ENCODE measurements around the gene CHDH.
A peak's percentile ranks its signal among the peaks of the same experiment; 100 is the strongest.

Gene CHDH

DNA sequence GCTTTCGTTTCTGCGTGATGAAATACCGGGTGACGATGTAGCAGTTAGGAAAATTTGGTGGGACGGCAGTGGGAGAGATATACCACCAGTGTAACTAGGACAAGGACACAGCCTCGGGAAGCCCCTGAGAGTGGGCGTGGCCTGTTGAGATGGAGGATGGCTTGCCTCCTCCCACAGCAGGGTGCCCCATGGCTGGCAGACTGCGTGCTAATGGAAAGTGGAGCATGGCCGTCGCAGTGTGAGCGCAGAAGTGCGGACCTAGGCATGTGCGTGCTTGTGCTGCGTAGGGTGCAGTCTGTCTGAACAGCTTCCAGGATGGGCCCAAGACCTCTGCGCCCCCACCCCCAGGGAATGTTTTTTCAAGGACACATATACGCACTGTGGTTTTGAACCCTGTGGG, 56.8 kb downstream of the CHDH start:
- DNase-seq (ENCODE audit: low spot score), result no peak

DNA sequence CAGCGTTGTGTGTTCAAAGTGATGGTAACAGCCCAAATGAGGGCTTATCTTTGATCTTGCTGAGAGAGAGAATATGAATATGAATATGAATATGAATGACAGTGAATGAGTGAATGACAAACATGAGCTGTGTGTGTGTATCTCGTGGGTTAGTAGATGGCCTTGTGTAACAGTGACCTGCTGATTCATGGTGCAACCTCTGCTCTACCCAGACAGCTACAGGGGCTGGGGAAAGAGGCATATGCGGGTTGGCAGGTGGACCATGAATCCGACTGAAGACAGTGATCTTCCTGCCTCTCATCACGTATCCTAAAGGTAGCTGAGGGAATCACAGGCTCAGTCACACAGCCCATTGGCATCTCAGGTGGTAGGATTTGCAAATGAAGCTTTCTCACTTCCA, 58.2 kb downstream of the CHDH start:
- no peak for DNase-seq (ENCODE audit: low spot score)

DNA sequence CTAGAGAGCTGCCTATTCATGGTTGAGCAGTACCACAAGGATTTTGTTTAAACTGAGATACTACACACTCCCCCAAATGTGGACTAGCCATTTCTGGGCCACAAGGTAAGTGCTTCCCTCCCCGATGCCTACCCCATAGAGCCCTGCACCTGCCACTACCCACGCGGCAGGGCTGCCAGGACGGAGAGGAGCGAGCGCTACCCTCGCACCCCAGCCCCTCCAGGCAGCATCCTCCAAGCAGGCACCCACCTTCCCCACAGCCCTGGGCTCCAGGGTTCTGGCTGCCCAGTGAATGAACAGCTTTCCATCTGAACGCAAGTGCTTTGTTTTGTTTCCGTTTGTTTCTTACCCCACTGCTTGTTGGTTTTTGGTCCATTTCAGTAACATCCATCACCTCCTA, 59.2 kb downstream of the CHDH start:
- no peak for DNase-seq (ENCODE audit: low spot score)

DNA sequence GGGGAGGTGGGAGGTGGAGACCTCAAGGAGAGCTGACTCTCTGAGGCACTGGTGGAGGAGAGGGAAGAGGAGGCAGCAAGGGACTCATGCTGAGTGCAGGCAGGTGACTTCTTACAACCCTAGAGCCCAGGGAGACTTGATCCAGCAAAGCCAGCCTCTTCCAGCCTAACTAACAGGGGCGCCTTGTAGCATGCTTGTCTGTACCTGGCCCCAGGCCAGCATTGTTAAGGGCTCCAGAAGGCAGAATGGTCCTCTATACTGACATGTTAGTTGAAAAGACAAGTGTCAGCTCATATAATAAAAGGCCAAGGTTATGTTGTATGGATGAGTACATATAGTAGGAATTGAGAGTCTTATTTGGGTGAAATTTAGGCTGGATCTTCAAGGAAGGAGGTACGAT, 65.4 kb downstream of the CHDH start:
- DNase-seq (ENCODE audit: low spot score), result no peak

DNA sequence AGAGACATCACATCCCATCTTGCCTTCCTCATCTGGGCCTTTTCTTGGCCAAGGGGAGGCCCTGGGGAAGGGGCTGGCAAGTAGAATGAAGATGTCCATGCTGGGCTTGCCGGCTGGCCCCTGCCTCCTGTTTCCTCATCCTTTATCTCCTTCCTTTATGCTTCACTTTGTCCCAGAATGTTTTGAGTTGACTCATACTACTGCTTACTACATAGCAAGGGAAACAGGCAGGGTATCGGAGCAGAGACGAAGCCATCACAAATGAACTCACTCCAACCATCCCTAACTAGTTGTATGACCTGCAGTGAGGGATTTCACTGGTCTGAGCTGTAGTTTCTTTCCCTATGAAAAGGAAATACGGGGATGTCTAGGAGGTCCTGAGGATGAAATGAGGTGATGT, 66.0 kb downstream of the CHDH start:
- DNase-seq (ENCODE audit: low spot score), result no peak

DNA sequence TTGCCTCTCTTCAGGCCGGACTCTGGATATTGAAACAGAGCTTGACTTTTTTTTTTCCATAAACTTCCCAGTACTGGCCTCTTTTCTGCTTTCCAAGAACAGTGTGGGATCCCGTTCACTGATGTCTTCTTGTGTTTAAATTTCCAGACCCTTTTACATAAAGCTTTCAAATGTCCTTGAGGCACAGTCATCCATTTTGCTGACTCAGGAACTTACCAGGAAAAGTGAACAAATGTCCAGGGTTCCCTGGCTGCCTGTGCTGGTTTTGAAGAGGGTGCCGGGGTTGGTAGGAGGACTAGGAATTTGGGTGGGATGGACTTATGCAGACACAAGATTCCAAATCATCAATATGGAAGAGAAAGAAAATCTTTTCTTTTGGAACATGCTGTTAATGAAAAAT, 68.1 kb downstream of the CHDH start:
- no peak for DNase-seq (ENCODE audit: low spot score)

DNA sequence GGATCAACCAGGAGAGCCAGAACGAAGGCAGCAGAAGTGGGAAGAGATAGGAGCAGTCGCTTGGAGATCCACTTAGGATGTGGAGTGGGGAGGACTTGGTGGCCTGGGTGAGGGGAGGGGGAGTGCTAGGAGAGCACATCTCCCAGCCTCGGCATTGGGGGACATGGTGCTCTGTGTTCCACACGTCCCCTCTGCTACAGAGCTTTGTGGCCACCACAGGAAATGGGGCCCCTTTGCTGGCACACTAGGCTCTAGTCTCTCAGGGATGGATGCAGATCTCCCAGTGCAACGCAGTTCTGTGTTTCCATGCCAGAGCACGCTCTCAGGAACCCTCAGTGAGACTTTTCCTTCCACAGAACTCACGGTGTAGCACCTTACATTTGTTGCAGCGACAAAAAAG, 68.8 kb downstream of the CHDH start:
- no peak for DNase-seq (ENCODE audit: low spot score)

DNA sequence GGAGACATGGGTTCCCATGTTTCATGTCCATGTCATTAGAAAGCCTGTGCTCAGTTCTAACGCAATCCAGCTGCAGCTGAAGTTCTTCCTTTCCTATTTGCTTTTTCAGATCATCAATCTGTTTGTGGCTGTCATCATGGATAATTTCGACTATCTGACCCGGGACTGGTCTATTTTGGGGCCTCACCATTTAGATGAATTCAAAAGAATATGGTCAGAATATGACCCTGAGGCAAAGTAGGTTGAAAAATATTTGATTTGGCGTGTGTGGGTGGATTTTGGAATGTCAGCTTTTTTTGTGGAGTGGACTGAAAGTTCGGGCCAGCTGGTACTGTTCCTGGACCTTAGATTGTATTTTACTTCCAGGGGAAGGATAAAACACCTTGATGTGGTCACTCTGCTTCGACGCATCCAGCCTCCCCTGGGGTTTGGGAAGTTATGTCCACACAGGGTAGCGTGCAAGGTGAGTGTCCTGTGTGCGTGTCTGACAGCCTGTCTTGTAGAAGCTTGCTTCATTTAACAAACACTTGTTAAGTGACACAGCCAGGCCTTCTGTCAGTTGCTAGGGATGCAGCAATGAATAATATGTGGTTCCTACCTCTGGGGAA, 69.6 kb downstream of the CHDH start:
- peak; percentile 75 for DNase-seq (ENCODE audit: low spot score)

DNA sequence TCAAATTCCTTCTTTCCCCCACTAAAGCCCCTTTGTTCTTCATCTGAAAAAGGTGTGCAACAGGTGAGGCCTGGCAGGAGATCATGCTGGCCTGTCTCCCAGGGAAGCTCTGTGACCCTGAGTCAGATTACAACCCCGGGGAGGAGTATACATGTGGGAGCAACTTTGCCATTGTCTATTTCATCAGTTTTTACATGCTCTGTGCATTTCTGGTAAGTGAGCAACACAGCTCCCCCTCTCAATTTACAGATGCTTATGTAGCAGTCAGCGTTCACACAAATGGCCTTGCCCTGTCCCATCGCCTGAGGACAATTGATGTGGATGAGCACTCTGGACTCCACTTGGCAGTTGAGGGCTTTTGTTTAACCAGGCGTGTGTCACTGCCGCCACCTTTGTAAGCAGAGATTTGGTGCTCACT, 70.4 kb downstream of the CHDH start:
- DNase-seq (ENCODE audit: low spot score), result peak; percentile 21

DNA sequence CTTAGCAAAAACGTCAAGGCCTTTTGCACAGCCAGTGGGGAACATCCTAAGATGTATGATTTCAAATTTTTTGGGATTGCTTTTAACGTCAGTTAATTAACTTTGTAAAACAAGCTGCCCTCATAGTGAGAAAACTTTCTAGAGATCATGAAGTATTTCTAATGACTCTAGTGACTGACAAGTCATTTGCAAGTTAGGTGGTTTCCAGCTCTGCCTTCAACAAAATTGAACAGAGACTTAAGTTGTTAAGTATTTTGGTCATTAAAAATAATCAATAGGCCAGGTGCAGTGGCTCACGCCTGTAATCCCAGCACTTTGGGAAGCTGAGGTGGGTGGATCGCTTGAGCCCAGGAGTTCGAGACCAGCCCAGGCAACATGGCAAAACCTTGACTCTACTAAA, 71.2 kb downstream of the CHDH start:
- DNase-seq (ENCODE audit: low spot score), result no peak

DNA sequence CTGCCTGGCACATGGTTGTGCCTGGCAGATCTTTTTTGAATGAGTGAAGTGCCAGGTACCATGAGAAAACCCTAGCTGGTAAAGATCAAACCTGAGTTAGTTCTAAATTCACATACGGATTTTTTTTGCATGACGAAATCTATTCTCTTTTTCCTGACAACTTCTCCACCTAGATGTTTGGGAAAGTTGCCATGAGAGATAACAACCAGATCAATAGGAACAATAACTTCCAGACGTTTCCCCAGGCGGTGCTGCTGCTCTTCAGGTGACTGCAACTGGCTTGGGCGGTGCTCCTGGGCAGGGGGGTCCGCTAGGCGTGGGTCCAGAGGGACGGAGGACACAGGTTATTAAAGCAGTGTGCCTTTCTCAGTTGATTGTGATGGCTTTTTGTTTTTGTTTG, 71.8 kb downstream of the CHDH start:
- no peak for DNase-seq (ENCODE audit: low spot score)

DNA sequence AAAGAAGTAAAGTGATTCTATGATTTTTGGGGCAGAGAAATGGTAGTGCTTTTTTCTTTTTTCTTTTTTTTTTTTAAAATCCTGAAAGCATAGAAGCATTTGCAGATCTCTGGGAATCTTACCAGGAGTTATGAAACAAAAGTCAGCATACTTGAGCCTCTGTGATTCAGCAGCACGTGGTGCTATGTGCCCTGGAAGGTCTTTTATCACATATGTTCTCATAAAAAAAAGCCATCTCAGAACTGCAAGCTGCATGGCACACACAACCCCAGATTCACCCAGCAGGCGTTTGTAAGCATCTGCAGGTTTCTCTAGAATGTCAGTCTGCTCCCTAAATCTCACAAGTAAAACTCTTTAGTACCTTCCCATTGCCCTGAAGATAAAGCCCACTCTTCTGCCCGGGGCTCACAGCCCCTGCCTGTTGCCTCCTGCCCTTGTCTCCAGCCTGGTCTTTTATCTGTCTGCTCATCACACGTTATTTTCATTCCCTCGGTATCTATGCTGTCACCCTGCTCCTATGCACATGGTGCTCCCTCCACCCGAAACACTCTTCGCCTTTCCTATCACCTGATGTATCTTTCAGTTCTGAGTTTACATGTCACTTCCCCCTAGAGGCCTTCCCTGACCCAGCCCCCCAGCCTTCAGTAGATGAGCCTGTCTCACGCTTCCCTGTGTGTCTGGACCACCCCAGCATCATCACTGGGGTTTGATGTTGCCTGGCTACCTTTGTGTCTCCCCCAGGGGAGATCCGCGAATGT, 72.4 kb downstream of the CHDH start:
- peak; percentile 84 for DNase-seq (ENCODE audit: low spot score)

DNA sequence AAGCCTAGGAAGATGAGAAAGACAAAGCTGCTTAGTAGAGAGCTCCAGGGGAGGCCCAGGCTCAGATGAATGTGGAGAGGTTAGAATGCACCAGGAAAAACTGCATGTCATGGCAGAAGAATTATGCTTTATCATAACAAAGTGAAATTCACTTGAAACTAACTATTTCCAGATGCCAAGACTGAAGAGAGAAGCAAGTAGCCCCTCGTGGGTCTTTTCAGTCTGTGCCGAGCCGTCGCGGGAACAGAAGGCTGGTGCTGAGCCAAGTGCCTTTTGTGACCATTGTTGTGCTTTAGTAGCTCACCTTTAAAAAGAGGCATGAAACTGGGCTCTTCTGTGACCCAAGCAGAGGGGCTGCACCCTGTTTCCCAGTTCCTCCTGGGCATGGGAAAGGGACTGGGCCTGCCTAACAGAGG, 73.2 kb downstream of the CHDH start:
- no peak for DNase-seq (ENCODE audit: low spot score)

DNA sequence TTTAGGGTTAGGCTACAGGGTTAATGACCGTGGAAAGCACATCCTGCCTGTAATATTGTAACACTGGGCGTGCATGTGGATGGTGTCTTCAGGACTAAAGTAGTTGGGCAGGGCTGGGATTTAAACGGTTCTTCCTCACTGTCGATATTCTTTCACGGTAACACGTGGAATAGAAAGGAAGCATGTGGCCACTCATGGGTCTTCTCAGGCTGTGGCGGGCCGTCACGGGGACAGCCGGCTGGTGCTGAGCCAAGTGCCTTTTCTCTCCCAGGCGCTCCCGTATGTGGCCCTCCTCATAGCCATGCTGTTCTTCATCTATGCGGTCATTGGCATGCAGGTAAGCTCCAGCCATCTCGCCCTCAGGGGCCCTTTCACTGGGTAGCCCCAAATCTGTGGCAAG, 73.7 kb downstream of the CHDH start:
- DNase-seq (ENCODE audit: low spot score), result no peak

DNA sequence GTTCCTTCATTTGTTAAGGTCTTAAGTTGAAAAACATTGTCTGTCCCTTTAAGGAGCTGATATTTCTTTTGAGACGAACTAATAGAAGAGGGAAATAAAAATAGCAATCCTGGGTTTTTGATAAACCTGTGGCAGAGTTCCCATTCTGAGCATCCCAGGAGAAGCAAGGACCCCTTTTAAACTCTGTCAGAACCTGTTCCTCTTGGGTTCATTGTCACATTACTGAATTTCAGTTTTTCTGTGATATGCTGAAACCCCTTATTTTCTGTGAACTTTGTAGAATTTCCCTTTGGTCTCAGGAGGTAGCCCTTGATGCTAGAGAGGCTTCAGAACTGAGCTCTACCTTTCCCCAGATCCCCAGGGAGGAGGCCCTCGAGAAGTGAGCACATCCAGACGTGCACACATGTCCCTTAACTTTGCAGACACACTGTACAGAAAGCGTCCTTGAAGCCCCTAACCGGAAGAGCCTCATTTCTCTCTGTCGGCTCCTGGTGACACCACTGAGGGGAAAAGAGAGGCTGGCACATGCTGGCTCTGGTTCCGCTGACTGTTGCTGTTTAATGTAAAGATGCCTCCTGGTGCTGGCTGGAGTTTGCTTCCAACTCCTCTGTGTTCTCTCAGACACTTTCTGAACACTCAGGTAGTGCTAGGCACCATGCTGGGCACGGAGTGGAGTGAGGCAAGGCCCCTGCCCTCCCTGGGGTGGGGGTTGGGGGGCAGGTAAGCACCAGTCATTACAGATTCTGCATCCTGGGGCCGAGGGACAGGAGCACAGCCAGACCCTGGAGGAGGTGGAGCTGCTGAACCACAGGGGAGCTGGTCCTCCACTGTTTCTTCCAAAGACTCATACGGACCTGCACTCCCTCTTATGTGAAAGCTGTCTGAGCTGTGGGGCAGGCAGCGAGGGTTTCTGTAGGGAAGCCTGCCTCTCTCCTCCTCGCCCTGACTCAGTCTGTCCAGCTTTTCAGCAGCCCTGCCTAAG, 77.5 kb downstream of the CHDH start:
- DNase-seq (ENCODE audit: low spot score), result no peak

DNA sequence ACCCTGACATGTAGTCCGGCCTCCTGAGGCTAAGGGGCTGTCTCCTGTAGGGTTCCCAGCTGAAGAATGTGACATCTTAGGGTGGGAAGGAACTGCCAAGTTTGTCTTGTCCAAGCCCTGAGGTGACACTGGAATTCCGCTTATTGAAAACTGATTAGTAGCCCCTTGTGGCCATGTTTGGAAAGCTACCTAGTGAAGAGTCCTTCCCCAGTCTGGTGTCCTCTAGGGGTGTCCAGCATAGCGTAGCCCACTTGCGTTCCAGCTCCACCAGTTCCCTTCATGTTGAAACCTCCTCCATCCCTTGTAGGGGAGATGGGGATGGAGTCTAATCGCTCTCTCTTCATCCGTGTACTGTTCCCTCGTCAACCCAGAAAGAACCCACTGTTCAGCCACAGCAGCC, 79.5 kb downstream of the CHDH start:
- DNase-seq (ENCODE audit: low spot score), result no peak

DNA sequence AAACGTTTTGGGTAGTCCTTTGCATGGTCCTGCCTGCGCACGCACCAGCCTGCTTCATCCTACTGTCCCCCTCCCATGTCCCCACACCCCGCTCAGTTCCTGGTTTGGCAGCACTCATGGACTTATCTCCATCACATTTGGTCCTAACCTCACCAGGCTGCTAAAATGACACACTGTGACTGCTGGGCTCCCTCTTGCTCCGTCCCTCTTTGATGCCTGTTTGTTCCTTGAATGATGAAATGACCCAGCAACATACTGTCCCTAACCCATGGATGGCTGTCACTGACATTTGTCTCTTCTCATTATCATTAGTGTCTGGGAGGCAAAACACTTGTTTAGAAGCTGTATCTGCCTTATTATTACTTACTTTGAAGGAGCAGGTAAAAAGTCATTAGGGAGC, 80.5 kb downstream of the CHDH start:
- no peak for DNase-seq (ENCODE audit: low spot score)

DNA sequence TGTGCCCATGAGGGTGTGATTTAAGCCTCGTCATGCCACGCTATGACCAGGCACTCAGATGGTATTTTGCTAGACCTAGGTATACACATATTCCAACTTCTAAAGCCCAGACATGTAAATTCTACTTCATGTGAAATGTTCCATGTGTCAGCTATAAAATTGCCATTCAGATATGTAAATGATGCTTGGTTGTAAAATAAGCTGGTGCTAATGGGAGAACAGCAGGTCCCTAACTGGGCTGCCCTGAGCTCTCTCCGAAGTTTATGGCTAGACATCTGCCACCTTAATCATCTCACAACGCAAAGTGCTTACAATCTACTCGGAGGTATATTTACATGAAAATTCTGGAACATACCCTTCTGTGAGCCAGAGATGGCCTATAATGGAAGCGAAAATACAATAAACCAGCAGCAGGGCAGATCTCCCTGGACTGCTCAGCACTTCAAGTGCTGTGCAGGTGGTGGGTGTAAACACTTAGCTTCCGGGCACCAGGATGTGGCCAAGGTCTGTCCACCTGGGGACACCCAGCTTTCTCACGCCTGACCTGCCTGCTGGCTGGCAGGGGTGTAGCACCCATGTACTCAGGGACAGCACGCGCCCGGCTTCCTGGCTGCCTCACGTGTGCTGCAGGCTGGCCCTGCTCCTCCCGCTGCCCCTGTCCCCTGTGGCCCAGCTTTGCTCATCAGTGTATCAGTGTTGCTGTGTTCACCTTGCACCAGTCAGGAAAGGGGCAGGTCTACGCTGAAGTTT, 82.0 kb downstream of the CHDH start:
- no peak for DNase-seq (ENCODE audit: low spot score)

DNA sequence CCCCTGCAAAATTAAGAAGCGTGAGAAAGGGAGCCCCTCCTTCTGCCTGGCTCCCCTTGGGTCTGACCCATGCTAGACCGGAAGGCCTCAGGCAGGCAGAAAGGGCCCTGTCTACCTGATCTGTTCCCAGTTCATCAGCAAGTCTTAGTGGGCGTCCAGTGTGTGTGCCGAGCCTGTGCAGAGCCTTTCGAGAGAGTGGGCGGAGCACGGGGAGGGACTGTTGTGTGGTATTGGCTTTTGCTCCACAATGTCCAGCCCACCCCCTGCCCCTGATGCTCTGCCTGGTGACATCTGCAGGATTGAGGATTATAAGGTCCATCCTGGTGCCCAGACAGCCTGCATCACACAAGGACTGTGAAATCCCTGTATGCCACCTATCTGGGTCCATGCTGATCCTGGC, 82.9 kb downstream of the CHDH start:
- DNase-seq (ENCODE audit: low spot score), result no peak
